B cell (primary cell): ENCODE data around the gene PLCG1. TPM values are rescaled to one million over a fixed set of nuclear protein-coding genes. Genes with fewer than 3 reads are reported as not detected.
A peak's percentile ranks its signal among the peaks of the same experiment; 100 is the strongest.

Source experiments
- ATAC-seq: fragments of 200-7000 bp; cut with Tn5 transposase; one replicate; pipeline ENCODE4 v1.10.0; 2021; ENCODE audit warnings: low read depth, mild to moderate bottlenecking, moderate number of reproducible peaks, moderate library complexity
- CTCF ChIA-PET: fragments of 350-600 bp; sonication (Branson Sonifier 250); formaldehyde crosslinking; loops from one replicate; lab custom pipeline; 2021; ENCODE audit warnings: antibody characterized with exemption, inconsistent platforms; lab: Charles Lee
- POLR2A ChIA-PET: fragments of 350-600 bp; sonication (Branson Sonifier 250); formaldehyde crosslinking; loops from one replicate; lab custom pipeline; 2021; ENCODE audit warnings: antibody characterized with exemption; lab: Charles Lee
- DNase-seq: peaks from one replicate; pipeline ENCODE4 v3.0.0; 2013
- H2AFZ ChIP-seq: 2 replicates; pipeline ENCODE4 v1.6.1; 2012; ENCODE audit warnings: mild to moderate bottlenecking, low read depth, low read length; ENCODE audit not compliant: insufficient read depth, poor library complexity, severe bottlenecking
- H3K27ac ChIP-seq, 2 donors: 1 replicate in 1 of 2; 2 replicates in 1 of 2; pipeline ENCODE4 v1.5.1; 2012 to 2013; ENCODE audit warnings: low read length in 2 of 2, mild to moderate bottlenecking in 2 of 2, moderate library complexity in 1 of 2
- H3K27me3 ChIP-seq, 4 experiments: fragments of 200-600 bp in 1 of 4; sonication (generic) in 1 of 4; replicated peaks in 1 of 4; 1 replicate in 2 of 4; 2 replicates in 2 of 4; pipeline versions ENCODE4 v1.6.1 to v1.7.0; 2013 to 2016; ENCODE audit warnings: low read length in 3 of 4, mild to moderate bottlenecking in 2 of 4, mixed read lengths in 1 of 4, moderate library complexity in 1 of 4; ENCODE audit not compliant: insufficient read depth in 4 of 4, control insufficient read depth in 3 of 4; ENCODE audit errors: control extremely low read depth in 1 of 4
- H3K36me3 ChIP-seq, 2 experiments: replicated peaks in 1 of 2; 1 replicate in 1 of 2; 2 replicates in 1 of 2; pipeline versions ENCODE4 v1.6.1 to v1.7.1; 2013; ENCODE audit warnings: low read length in 1 of 2; ENCODE audit not compliant: insufficient read depth in 2 of 2, control insufficient read depth in 1 of 2; ENCODE audit errors: control extremely low read depth in 1 of 2, extremely low read depth in 1 of 2
- H3K4me1 ChIP-seq, 2 donors: fragments of 200-600 bp in 1 of 2; sonication (generic) in 1 of 2; 1 replicate in 1 of 2; 2 replicates in 1 of 2; pipeline versions ENCODE4 v1.5.1 to v1.6.1; 2013 to 2017; ENCODE audit warnings: low read length in 2 of 2; ENCODE audit not compliant: control insufficient read depth in 2 of 2, insufficient read depth in 2 of 2
- H3K4me2 ChIP-seq: replicated peaks from 2 replicates; pipeline ENCODE3; 2012; ENCODE audit warnings: mild to moderate bottlenecking, low read depth, low read length; ENCODE audit not compliant: poor library complexity, severe bottlenecking
- H3K4me3 ChIP-seq, 5 experiments: fragments of 200-600 bp in 1 of 5; sonication (generic) in 1 of 5; 1 replicate in 3 of 5; 2 replicates in 2 of 5; pipeline versions ENCODE4 v1.5.1 to v1.7.0; 2011 to 2016; ENCODE audit warnings: low read length in 4 of 5, mild to moderate bottlenecking in 4 of 5, low read depth in 2 of 5, control low read depth in 1 of 5, moderate library complexity in 1 of 5; ENCODE audit not compliant: insufficient read depth in 1 of 5; ENCODE audit errors: control extremely low read depth in 1 of 5, extremely low read depth in 1 of 5
- H3K79me2 ChIP-seq: fragments of 200-600 bp; sonication (generic); one replicate; pipeline ENCODE4 v1.6.0; 2016; ENCODE audit warnings: low read length; ENCODE audit not compliant: control insufficient read depth, insufficient read depth
- H3K9ac ChIP-seq: fragments of 200-600 bp; sonication (generic); 2 replicates; pipeline ENCODE4 v1.6.1; 2017; ENCODE audit warnings: mild to moderate bottlenecking, low read length, moderate library complexity
- H3K9me3 ChIP-seq, 3 donors: one replicate each; pipeline versions ENCODE4 v1.6.1 to v1.7.1; 2013; ENCODE audit warnings: low read length in 2 of 3; ENCODE audit not compliant: control insufficient read depth in 2 of 3, insufficient read depth in 1 of 3; ENCODE audit errors: control extremely low read depth in 1 of 3
- H4K20me1 ChIP-seq: 2 replicates; pipeline ENCODE4 v1.6.0; 2012; ENCODE audit warnings: mild to moderate bottlenecking, low read length; ENCODE audit not compliant: insufficient read depth, control insufficient read depth, poor library complexity, severe bottlenecking
- H3K27ac Mint-ChIP-seq: one replicate; pipeline ENCODE4 v1.8.0; 2021; ENCODE audit warnings: mixed read lengths
- H3K27me3 Mint-ChIP-seq: one replicate; pipeline ENCODE4 v1.8.0; 2021; ENCODE audit warnings: mixed read lengths
- H3K4me1 Mint-ChIP-seq: one replicate; pipeline ENCODE4 v1.8.0; 2021; ENCODE audit warnings: mixed read lengths
- H3K4me3 Mint-ChIP-seq: one replicate; pipeline ENCODE4 v1.8.0; 2021; ENCODE audit warnings: mixed read lengths
- H3K9me3 Mint-ChIP-seq: one replicate; pipeline ENCODE4 v1.8.0; 2022; ENCODE audit warnings: mixed read lengths; ENCODE audit not compliant: insufficient read depth
- EZH2 ChIP-seq: IDR thresholded peaks from 2 replicates; pipeline ENCODE4 v1.6.1; 2012; ENCODE audit warnings: borderline replicate concordance, low read depth, mild to moderate bottlenecking, moderate library complexity, low read length; ENCODE audit not compliant: insufficient read depth, poor library complexity, severe bottlenecking
- WGBS: methylation state at CpG from one replicate; pipeline ENCODE4 v1.1.5; 2013; ENCODE audit warnings: missing lambda C conversion rate; ENCODE audit not compliant: insufficient coverage; 5-methylcytosine and 5-hydroxymethylcytosine counted together
- intact Hi-C: fragments of 100-400 bp; cut with micrococcal nuclease; formaldehyde crosslinking; loops from one replicate; pipeline ENCODE4 v1.10.0; 2022
- polyA plus RNA-seq: library from polyadenylated mRNA; depleted of rRNA; stranded (reverse); fragments of >200 nt; gene quantifications from 2 replicates; pipeline ENCODE4 v1.2.3, GENCODE V29; 2012
- total RNA-seq, 2 donors: library from RNA; stranded (reverse); fragments of 120-200 nt in 1 of 2; gene quantifications; 1 replicate in 1 of 2; 2 replicates in 1 of 2; pipeline versions ENCODE4 v1.2.3 to v1.2.4, GENCODE V29; 2013 to 2022
- TF ChIP-seq, protein P1 (sequence below): fragments of 200-600 bp; IDR thresholded peaks from one replicate; pipeline ENCODE4 v1.8.0; 2022; ENCODE audit warnings: antibody characterized with exemption, mild to moderate bottlenecking

PLCG1 gene
- total and polyA plus RNA-seq, 2 donors (not counting 1 experiment from before 2014, with no cell fraction given) = 98.7 to 101 TPM

GRCh38 chr20:41178495-41178894 lies 41.2 kb downstream of the PLCG1 start:
- TF ChIP-seq, protein P1, sequence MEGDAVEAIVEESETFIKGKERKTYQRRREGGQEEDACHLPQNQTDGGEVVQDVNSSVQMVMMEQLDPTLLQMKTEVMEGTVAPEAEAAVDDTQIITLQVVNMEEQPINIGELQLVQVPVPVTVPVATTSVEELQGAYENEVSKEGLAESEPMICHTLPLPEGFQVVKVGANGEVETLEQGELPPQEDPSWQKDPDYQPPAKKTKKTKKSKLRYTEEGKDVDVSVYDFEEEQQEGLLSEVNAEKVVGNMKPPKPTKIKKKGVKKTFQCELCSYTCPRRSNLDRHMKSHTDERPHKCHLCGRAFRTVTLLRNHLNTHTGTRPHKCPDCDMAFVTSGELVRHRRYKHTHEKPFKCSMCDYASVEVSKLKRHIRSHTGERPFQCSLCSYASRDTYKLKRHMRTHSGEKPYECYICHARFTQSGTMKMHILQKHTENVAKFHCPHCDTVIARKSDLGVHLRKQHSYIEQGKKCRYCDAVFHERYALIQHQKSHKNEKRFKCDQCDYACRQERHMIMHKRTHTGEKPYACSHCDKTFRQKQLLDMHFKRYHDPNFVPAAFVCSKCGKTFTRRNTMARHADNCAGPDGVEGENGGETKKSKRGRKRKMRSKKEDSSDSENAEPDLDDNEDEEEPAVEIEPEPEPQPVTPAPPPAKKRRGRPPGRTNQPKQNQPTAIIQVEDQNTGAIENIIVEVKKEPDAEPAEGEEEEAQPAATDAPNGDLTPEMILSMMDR = no peak
- no peak for TF ChIP-seq EZH2
- Histone ChIP-seq H3K9me3 (no peaks in the 10 kb centered on the region), H3K4me1 (no peaks in the 10 kb centered on the region), H4K20me1 (no peaks in the 10 kb centered on the region), H3K9ac (no peak overlapping the region), H3K27ac (no peak overlapping the region), H3K79me2 (no peaks in the 10 kb centered on the region), H2AFZ (no peak overlapping the region), H3K4me3 (no peak overlapping the region), H3K36me3 (peaks cover 0 to 20% of the 10 kb centered on the region in 2 experiments), H3K27me3 (no peaks in the 10 kb centered on the region), H3K4me2 (no peak overlapping the region)
- Mint-ChIP-seq H3K9me3 (no peaks in the 10 kb centered on the region), H3K27ac (peak overlapping the region; percentile 37), H3K27me3 (no peaks in the 10 kb centered on the region), H3K4me1 (no peaks in the 10 kb centered on the region), H3K4me3 (no peak overlapping the region)
- no peak for ATAC-seq
- CTCF ChIA-PET = no interaction called here
- WGBS = 96% methylated on average over 4 of the region's 6 CpGs
- intact Hi-C loops = no loop called here
- no peak for DNase-seq
- POLR2A ChIA-PET = no interaction called here

DNA sequence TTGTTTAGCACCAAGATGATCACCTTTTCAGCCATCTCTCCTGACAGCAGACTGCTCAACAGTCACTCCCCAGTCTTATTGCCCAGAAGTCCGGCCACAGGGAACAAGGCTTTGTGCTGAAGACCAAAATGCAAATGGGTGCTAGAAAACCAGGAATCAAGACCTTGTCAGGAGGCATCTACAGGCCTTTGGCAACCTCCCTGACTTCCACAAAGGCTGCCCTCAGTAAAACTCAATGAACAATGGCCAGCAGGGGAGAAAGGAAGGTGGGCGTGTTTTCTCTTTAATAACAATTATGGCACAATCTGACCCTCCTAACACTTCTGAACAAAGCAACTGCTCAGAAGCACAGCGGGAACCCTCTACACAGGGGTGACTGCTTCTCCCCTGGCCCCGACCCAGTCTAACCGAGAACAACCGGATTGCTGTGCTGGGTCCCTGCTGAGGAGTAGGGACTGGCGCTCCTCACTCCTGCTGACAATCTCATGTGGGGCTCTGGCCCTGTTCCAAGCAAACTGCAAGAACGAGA lies 41.6 kb downstream of the PLCG1 start:
- ChIA-PET CTCF (no interaction called here), POLR2A (no interaction called here)
- no peak overlapping the region for H3K4me3 Mint-ChIP-seq
- no peaks in the 10 kb centered on the region for H3K27me3 Mint-ChIP-seq
- no peak overlapping the region for H3K9ac ChIP-seq
- DNase-seq = no peak
- H3K27me3 ChIP-seq = no peaks in the 10 kb centered on the region
- H3K4me1 Mint-ChIP-seq = no peaks in the 10 kb centered on the region
- intact Hi-C loops = no loop called here
- no peak overlapping the region for H3K4me2 ChIP-seq
- peak overlapping the region; percentile 37 for H3K27ac Mint-ChIP-seq
- ATAC-seq = no peak
- H3K9me3 Mint-ChIP-seq = no peaks in the 10 kb centered on the region
- no peaks in the 10 kb centered on the region for H3K9me3 ChIP-seq
- H4K20me1 ChIP-seq = no peaks in the 10 kb centered on the region
- no peaks in the 10 kb centered on the region for H3K79me2 ChIP-seq
- peaks cover 0 to 17% of the 10 kb centered on the region in 2 experiments for H3K36me3 ChIP-seq
- WGBS = 100% methylated on average over 4 of the region's 8 CpGs
- no peaks in the 10 kb centered on the region for H3K4me1 ChIP-seq
- no peak overlapping the region for H3K4me3 ChIP-seq
- TF ChIP-seq EZH2 = no peak
- TF ChIP-seq, protein P1 = no peak
- H3K27ac ChIP-seq = no peak overlapping the region
- H2AFZ ChIP-seq = no peak overlapping the region
